ENCODE data around the gene SUSD5.
"Not testable (repeated sequence)": the region's sequence is repeated elsewhere in the genome, so short reads cannot be mapped to it uniquely, and the experiment has no call there.

SUSD5 gene

DNA sequence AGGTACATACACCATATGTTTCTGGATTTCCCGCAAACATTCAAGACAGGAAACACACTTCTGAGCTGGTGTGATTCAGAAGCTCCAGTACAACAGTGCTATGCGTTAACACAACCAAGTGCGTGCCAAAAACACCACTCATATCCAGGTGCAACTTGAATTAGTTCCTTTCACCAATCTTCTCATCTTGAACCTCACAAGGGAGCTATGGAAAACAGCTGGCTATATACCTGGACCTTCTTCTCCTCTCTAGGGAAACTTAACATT is 31.3 kb downstream of the SUSD5 start:
- no peak for DNase-seq

DNA sequence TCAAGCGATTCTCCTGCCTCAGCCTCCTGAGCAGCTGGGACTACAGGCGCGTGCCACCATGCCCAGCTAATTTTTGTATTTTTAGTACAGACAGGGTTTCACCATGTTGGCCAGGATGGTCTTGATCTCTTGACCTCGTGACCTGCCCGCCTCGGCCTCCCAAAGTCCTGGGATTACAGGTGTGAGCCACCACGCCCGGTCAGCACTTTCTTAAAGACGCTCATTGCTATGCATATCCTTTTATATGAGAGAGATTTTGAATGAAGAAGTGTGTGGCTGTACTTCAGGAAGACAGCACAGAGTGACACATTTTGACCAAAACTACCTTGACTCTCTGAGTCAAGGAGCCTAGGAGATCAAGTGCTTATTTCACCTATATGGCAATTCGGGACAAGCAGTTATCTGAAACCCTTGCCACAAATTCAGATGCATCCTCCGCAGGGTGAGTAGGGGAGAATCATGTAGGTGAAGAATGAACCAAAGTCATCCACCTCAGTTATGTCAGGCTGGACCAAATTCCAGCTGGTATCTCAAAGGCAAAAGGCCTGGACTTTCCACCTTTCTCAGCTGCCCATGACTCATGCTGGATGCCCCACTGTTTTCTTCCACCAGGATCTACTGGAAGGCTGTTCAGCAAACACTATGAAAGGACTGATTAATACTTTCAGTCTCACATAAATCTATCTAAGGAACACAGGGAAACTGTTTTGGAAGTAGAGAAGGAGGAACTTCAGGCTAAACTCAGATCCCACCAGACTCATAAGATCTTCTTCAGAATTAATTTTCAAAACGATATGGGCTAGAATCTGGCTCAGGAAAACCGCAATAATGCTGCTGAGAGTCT is 31.9 kb downstream of the SUSD5 start:
- no peak for DNase-seq

DNA sequence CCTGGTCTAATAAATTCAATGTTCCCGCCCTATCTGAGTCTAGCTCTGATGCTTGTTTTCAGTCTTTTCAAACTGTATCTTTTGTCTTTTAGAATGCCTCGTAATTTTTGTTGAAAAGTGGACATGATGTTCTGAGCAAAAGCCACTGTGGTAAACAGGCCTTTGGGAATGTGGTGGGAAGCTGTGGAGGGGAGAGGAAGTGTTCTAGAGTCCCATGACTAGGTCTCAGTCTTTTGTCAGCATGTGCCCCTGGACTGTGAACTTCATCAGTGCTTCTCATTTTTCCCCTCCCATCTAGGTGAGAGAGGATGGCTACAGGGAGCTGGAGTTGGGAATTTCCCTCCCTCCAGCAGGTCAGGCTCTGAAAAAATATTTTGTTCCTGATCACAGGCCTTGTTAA is 33.7 kb downstream of the SUSD5 start:
- DNase-seq: no peak

- DNase-seq: not testable (repeated sequence)
Measured at GRCh38 chr3:33181641-33182040, 37.0 kb downstream of the SUSD5 start.

DNA sequence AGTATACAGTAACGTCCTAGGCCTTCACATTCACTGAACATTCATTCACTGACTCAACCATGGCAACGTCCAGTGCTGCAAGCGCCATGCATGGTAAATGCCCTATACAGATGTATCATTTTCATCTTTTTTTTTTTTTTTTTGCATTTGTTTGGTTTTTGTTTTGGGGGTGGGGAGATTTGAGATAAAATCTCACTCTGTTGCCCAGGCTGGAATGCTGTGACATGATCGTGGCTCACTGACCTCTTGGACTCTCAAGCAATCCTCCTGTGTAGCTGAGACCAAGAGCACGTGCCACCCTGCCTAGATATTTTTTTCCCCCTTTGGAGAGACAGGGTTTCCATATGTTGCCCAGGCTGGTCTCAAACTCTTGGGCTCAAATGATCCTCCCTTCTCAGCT is 37.4 kb downstream of the SUSD5 start:
- no peak for DNase-seq

GRCh38 chr3:33179132-33179531 is 39.5 kb downstream of the SUSD5 start:
- no peak for DNase-seq

DNA sequence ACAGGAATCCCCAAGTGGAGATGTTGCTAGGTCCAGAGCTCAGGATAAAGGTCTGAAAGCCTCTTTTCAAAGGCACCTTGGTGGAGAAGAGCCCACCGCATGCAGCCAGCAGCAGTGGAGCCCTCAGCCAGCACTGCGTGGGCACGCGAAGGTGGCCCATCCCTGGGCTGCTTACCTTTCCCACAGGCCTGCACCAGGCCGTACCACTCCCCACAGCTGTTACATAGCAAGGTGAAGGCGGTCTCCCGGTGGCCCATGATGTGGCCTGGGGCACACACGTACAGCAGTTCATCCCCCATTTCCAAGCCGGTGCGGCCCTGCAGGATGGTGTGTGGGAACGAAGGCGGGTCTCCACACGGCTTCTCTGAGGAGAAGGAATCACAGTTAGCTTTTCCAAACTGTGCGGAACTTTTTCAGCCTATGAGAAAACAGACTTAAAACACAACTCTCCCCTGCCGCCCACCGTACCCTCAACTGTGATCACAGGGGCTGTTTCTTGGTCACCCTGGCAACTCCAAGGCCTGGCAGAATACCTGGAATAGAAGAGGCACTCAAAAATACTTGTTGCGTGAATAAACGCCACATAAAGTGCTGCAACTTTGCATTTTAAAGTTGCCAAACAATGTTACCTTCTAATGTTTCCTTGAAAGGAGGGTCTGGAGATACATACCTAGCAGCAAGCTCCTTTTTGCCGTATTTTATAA is 43.7 kb downstream of the SUSD5 start:
- DNase-seq: no peak

DNA sequence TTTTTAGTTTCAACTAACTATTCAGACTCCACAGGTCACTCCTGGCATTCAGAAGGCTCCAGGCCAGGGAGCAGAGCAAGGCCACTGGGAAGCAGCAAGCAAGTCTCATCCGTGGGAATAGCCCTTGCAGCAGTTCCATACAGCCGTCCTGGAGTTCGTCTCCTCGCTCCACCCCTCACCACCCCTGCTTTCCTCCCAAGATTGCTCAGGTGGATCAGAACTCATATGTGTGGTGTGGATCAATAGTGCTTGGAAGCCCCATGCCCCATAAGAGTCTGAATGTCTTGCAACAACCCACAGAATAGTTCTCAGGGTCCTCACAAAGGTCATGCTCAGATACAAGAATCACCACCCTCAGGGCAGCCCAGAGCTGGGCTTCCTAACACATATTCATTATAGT is 44.5 kb downstream of the SUSD5 start:
- no peak for DNase-seq

DNA sequence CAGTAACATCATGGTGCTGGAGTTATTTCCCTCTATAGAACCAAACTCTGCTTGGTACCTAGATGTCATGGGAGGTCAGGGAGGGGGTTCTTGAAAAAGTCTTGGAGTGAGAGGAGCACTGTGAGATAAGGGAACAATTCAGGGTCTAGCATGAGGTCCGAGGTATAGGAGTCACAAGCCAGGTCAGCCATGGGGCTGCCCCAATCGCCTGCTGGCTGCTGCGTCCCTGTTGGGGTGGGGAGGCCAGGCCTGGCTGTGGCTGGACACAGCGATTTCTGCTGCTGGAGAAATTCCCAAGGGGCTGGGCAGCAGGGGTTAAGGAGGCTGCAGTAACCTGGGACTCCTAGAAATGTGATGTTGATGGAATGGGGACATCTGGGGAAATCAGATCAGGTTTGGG is 44.9 kb downstream of the SUSD5 start:
- DNase-seq: no peak

DNA sequence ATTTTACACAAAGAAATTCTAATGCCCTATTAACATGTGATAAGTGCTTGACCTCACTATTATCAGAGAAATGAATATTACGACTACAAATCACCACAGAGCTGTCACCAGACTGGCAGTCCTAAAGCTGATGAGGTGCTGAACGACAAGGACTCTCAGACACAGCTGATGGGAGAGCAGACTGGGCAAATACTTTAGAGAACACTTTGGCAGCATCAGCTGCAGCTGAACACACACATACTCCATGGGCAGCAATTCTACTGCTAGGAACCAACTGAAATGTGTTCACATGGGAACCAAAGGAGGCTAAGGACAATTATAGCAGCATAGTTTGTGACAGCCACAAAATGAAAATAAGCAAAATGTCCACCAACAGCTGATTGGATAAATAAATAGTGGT is 45.5 kb downstream of the SUSD5 start:
- DNase-seq: no peak

DNA sequence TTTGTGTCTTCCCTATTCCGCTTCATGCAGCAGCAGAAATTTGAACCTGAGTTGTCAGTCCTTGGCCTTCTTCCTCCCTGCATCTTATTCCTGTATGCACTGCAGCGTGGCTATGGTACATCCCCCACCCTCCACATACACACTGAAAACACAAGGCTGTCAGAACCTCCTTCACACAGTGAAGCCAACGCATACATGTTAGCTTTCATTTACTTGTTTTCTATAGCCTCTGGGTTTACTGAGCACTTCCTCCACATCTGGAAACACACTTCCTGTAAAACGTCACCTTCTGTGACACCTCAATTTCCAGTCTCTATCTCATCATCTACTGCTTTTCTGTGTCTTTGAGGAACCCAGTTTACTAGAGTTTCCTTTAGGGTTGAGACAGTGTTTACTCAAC is 47.0 kb downstream of the SUSD5 start:
- DNase-seq: no peak

DNA sequence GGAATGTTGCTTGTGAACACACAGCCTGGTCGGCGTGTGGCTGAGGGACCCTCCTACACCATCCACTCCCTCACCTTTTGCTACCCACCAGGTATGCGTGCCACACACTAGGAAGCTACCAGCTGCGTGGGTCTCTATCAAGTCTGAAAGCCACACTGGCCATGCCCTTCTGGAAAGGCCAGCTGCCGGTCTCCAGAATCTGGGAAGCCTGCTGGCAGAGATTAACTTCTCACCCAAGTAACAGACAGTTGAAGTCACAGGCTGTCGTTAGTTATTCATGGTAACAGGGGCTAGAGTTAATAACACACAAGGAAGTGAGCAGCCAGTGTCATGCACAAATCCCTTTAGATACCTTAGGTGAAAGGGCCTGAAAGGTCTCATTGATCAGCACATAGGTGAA is 48.1 kb downstream of the SUSD5 start:
- DNase-seq: no peak

DNA sequence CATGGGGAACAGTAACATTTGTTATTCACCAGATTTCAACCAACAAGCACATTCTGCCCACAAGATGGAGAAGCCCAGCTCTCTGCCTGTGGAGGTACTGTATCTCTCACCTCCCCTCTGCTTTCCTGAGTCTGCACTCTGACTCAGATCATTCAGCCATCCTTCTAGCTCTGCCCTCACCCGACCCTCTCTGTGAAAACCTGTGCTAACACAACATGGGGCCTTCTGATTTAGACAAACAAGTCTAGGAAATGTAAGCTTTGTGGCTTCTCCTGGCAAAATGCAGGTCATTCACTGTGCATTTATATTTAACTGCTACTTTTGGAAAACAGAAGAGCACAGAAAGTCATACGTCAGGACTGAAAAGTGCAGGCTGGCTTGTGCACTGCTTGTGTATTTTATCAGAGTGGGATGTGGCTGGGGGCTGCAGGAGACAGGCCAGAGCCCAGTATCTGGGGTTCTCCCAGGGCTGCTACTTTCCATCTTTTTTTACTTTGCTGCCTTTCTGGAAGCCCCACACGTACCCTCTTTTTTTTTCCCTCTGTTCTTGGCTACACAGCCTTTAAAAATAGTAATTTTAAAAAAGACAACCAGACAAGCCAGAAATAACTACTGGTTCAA is 50.8 kb downstream of the SUSD5 start:
- no peak for DNase-seq

DNA sequence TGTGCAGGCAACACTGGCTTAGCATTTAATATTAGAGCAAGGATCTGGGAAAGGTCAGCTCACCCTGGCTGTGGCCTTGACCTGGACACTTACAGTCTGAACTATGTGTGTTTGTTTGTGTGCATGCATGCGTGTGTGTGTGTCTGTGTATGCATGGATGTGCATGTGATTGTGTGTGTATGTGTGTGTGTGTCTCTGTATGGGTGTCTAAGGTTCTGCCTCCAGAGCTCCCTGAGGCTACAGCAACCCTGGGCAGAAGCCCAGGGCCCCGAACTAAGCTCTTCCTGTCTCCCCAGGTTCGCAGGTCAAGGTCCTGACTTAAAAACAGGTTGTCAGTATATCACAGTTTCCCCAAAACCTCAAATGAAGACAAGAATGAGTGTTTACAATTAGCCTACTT is 51.3 kb downstream of the SUSD5 start:
- DNase-seq: no peak

- DNase-seq: no peak
Measured at GRCh38 chr3:33166095-33166494, 52.5 kb downstream of the SUSD5 start.

DNA sequence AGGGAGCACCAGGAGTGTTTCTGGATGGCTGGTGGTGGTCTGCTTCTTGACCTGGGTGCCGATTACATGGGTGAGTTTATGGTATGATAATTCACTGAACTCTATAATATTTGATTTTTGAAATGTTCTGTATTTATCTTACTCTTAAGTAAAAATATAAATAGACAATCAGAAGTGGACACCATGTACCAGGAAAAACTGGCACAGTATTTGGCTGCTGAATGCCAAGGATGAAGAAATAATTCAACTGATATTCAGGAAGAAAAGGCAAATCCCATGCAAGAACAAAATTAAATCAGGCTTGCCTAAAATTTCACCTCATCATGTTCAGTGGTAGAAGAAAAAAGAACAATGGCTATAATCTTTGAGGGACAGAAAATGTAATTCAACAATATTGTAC is 53.2 kb downstream of the SUSD5 start:
- no peak for DNase-seq

DNA sequence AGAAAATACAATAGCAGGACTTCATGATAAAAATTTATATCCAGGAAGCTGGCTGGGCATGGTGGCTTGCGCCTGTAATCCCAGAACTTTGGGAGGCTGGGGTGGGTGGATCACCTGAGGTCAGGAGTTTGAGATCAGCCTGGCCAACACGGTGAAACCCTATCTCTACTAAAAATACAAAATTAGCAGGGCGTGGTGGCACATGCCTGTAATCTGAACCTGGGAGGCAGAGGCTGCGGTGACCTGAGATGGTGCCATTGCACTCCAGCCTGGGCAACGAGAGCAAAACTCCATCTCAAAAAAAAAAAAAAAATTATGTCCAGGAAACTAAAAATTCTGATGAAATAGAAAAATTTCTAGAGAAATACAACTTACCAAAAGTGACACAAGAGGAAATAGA is 56.0 kb downstream of the SUSD5 start:
- not testable (repeated sequence) for DNase-seq

DNA sequence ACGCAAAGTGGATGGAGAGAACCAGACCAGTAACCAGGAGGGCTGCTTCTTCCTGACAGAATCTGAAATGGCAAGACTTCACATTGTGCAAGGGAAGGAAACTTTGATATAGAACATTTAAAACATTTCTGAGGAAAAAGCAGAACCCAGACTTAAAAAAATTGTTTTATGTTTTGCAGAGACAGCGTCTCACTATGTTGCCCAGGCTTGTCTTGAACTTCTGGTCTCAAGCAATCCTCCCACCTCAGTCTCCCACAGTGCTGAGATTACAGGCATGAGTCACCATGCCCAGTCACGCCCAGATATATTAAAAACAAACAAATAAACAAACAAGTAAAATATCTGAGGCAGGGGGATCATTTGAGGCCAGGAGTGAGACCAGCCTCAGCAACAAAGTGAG is 58.6 kb downstream of the SUSD5 start:
- DNase-seq: no peak

- DNase-seq: no peak
Measured at GRCh38 chr3:33159234-33159633, 59.4 kb downstream of the SUSD5 start.

DNA sequence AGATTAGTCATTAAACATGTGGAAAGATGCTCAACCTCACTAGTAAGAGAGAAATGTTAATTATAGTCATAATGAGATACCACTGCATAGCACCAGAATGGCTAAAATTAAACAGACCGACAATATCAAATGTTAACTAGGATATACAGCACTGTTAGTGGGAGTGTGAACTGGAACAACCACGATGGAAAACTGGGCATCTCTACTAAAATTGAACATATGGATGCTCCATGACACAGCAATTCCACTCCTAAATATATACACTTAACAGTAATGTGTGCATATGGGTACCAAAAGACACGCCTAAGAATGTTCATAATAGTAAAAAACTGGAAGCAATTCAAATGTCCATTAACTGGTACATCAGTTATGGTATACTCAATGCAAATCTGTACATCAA is 63.3 kb downstream of the SUSD5 start:
- no peak for DNase-seq

DNA sequence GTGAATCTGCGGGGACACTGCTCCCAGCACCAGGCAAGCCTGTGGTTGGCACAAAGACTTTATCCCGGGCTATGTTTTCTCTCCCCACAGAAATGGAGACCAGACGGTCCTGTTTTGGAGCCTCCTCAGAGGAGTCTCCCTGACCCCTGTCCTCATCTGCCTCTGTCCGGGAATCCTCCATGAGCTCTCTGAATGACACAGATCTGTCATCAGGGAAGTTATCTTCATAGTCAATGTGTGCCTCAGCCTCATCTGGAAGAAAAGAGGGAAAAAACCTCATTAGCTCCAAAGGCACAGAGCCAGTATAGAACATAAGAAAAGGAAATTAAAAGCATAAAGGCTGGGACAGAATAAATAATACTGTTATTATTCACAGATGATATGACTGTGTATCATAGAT is 64.8 kb downstream of the SUSD5 start:
- DNase-seq: no peak

- DNase-seq: no peak
Measured at GRCh38 chr3:33152363-33153360, 65.9 kb downstream of the SUSD5 start.

DNA sequence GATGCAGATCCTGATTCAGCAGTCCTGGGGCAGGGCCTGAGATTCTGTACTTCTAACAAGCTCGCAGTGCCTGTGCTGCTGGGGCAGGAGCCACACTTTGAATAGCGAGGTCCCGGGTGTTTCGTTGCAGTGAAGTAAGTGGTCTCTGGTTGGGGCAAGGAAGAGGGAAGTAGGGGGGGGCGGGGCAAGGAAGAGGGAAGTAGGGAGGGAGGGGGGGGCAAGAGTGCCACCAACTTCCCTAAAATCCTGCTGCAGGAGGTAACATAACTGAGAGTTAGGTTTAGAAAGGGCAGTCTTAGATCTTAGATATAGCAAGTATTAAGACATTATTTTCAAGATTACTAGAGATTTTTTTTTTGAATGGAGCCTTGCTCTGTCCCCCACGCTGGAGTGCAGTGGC is 69.3 kb downstream of the SUSD5 start:
- DNase-seq: no peak
